GM18868 (cell line): Measurements from ENCODE around the gene KLHDC4.
"Not testable (repeated sequence)": the region's sequence is repeated elsewhere in the genome, so short reads cannot be mapped to it uniquely, and the experiment has no call there.

Source experiments
- ATAC-seq: cut with Tn5 transposase; IDR thresholded peaks from one replicate; pipeline ENCODE4 v1.9.1; 2021; ENCODE audit warnings: mild to moderate bottlenecking, moderate library complexity; ENCODE audit not compliant: unreplicated experiment

The KLHDC4 gene

DNA sequence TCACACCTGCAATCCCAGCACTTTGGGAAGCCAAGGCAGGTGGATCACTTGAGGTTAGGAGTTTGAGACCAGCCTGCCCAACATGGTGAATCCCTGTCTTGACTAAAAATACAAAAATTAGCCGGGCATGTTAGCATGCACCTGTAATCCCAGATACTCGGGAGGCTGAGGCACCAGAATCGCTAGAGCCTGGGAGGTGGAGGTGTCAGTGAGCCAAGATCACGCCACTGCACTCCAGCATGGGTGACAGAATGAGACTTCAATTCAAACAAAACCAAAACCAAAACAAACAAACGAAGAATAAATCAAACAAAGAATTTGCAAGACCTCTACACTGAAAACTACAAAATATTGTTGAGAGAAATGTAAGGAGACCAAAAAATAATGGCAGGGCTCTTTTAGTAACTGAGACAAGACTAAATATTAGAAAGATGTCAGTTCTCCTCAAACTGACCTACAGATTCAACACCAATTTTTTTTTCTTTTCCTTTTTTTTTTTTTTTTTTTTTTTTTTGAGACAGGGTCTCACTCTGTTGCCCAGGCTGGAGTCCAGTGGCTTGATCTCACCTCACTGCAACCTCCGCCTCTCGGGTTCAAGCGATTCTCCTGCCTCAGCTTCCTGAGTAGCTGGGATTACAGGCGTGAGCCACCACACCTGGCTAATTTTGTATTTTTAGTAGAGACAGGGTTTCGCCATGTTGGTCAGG lies 23.1 kb upstream of the KLHDC4 start:
- not testable (repeated sequence) for ATAC-seq

DNA sequence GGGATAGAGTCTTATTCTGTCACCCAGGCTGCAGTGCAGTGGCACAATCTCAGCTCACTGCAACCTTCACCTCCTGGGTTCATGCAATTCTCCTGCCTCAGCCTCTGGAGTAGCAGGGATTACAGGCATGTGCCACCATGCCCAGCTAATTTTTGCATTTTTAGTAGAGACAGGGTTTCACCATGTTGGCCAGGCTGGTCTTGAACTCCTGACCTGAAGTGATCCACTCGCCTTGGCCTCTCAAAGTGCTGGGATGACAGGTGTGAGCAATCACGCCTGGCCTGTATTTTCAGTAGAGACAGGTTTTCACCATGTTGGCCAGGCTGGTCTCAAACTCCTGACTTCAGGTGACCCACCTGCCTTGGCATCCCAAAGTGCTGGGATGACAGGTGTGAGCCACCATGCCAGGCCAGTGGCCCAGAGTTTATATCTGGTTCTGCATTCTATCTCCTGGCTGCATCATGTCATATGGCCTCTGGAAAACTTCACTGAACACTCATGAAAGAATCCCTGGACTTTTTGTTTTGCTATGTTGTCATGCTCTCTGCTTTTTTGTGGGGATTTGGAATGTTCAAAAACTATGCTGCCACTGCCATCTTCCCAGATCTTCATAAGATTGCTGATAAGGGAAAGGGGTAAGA lies 21.8 kb upstream of the KLHDC4 start:
- ATAC-seq: not testable (repeated sequence)

DNA sequence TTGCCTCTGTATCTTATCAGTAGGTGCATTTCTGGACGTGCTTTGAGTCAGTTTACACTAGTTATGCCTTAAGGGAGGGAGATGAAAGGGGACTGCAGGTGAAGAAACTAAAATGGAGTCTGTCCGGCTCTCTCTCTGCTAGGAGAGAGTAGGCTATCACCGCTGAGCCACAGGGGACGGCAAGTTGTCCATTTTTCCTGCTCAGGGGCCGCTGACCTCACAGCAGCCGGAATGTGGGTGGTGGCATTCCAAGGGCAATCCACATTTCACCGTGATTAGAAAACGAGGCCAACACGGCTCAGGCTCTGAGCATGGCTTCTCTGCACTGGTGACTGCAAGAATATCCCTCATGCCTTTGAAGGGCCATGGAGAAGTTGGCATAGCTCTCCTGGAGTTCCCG lies 19.0 kb upstream of the KLHDC4 start:
- ATAC-seq: no peak

DNA sequence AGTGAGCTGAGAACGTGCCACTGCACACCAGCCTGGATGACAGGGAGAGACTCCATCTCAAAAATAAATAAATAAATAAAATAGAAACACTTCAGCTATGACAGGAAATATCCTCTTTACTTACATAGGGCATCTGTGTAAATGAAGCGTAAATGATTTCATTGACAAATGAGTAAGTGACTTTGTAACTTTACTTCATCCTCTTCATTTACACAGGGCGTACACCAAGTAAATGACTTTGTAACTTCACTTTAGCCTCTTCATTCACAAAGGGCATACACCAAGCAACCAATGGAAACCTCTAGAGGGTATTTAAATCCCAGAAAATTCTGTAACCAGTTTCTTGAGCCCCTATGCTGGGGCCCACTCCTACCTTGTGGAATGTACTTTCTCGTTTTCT lies 16.2 kb upstream of the KLHDC4 start:
- no peak for ATAC-seq

DNA sequence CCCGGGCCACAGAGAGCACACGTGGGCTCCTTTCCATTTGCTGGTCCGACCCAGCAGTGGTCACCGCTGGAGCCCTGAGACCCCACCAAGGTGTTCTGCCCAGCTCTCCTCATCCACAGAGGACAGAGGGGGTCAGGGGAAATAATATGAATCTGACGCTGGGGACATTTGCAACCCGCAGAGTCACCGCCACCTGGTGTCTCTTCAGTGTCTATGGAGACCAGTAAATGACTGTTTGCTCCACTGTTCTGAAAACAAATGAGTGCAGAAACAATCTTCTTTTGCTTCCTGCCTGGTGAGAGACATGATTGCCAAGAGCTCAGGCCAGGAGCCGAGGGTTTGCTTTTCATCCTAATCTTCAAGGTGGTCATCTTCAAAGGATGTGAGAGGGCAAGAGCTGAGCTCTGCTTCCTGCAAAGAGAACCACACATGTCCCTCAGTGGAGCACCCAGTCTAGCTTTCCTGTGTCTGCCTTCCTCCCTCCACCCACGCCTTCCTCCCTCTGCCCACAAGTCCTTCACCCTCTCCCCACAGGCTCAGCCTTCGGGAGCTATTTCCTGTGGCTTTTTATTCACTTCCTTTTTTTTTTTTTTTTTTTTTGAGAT lies 14.7 kb upstream of the KLHDC4 start:
- ATAC-seq: no peak

DNA sequence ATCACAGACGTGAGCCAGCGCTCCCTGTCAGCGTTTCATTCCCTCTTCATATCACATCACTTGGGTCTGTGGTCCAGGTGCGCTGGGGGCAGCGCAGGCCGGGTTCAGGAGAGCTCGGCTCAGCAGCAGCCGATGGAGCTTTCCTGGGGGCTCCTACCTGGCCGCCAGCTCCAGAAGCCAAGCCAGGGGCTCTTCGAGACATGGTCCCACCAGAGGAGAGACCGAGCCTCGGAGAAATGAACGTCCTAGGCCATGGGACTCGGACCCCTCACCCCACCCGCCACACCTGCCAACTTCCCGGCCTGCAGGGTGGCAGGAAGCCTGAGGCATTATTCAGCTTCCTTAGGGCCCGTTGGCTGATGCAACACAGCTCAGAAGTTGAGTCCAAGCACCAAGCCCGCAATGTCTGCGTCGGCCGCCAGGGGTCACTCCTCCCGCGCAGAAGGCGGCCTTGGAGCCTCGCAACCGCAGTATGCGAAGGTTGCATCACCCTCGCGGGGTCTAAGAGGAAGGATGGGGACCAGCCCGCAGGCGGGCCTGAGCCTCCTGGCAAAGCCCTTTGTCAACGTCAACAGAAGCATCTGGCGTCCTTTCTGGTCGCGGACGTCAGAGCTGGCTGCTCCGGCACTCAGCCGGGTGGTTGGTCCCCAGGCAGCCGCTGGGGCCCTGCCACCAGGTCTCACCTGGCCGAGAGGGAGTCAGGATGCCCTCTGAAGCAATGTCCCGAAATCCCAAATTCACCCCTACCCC lies 13.2 kb upstream of the KLHDC4 start:
- peak; percentile 52 for ATAC-seq

DNA sequence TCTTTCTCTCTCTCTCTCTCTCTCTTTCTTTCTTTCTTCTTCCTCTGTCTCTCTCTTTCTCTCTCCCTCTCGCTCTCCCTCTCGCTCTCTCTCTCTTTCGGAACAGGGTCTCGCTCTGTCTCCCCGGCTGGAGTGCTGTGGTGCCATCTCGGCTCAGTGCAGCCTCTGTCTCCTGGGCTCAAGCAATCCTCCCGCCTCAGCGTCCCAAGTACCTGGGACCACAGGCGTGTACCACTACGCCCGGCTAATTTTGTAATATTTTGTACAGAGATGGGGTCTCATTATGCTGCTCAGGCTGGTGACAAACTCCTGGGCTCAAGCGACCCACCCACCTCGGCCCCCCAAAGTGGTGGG lies 12.7 kb upstream of the KLHDC4 start:
- ATAC-seq: no peak

DNA sequence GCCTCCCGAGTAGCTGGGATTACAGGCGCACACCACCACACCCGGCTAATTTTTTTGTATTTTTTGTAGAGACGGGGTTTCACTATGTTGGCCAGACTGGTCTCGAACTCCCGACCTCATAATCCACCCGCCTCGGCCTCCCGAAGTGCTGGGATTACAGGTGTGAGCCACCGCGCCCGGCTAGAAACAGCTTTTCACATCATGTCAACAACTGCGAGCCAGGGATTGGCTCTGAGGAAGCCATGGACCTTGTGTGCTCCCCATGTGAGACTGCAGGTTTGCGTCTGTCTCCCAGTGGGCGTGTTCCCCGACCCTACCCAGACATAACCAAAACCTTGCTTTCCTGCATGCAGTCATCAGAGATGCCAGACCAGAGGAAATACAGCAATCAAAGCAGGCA lies 8.1 kb upstream of the KLHDC4 start:
- not testable (repeated sequence) for ATAC-seq

DNA sequence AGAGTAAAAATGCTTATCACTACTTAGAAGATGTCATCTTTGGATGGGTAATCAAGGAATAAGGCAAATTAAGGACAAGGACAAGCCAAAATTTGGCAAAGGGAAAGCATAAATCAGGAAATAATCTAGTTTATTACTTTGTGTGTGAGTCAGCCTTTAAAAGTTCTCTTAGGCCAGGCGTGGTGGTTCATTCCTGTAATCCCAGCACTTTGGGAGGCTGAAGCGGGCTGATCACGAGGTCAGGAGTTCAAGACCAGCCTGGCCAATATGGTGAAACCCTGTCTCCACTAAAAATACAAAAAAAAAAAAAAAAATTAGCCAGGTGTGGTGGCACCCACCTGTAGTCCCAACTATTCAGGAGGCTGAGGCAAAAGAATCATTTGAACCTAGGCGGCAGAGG lies 1.7 kb upstream of the KLHDC4 start:
- ATAC-seq: not testable (repeated sequence)

DNA sequence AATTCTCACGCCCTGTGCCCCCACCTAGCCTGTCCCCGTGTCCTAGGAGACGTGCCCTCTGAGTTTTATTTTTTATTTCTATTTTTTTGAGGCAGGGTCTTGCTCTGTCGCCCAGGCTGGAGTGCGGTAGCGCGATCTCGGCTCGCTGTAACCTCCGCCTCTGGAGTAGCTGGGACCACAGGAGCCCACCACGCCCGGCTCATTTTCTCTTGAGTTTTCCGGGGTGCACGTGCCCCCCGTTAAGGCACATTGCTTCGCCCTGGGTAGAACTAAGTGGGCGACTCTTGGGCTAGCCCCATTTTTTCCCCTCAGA lies 655 bp upstream of the KLHDC4 start:
- no peak for ATAC-seq

DNA sequence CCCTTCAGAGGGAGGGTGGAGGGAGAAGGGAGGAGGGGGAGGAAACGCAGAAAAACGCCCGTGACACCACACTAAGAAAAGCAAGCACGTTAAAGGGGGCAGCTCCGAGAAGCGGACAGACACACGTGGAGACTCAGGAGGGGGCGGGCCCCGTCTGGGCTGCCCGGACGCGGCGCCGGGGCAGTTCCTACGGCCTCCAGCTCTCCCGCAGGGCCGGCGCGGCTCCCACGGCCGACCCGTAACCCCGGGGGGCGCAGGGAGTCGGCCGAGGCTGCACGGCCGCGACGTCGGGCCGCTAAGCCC lies 362 bp downstream of the KLHDC4 start:
- peak; percentile 33 for ATAC-seq

DNA sequence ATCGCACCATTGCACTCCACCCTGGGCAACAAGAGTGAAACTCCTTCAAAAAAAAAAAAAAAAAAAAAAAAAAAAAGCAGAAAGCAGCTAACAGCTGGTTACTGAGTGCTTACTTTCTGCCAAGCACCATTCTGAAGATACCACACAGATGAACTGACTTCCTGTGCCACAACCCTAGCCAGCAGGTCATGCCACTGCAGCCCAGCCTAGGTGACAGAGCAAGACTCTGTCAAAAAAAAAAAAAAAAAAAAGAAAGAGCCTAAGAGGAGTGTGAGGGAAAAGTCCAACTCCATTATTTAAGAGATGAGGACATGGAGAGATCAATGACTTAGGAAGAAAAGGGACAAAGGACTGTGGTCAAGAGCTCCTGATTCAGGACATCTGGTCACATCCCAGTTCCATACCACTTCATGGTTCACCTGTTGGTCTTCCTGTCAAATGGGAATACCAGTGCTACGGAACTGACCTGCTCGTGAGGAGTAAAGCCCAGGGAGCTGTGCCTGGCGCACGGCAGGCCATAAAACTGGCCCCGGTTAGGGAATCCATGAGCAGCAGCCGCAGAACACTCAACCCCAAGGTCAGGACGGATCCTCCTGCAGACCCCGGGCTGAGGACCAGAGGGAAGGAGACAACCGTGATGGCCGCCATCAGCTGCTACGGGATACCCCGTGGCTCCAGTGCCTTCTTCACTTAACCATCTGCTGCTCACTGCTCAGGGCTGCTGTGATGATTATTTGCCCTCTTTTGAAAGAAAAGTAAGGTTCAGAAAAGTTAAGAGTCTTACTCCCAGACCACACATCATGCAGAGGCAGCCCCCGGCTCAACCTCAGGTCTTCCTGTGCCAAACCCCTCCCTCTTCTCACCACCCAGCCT lies 950 bp downstream of the KLHDC4 start:
- ATAC-seq: peak; percentile 19

DNA sequence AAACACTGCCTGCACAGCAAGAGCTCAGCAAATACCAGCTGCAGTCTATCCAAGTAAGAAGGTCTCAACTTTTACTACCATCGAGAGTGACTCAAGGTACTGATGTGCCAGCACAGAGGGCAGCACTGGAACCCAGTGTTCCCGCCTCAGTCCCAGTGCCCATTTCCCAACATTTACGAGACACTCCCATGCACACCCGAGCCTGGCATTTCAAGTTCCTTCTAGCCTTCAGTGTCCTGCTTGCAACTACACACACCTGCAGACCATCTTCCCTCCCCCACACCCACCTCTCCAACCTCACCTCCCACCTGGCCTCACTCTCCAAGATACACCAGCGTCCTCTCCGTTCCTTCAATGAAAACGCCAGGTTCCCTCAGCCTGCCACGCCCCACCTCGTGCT lies 3.2 kb downstream of the KLHDC4 start:
- no peak for ATAC-seq

DNA sequence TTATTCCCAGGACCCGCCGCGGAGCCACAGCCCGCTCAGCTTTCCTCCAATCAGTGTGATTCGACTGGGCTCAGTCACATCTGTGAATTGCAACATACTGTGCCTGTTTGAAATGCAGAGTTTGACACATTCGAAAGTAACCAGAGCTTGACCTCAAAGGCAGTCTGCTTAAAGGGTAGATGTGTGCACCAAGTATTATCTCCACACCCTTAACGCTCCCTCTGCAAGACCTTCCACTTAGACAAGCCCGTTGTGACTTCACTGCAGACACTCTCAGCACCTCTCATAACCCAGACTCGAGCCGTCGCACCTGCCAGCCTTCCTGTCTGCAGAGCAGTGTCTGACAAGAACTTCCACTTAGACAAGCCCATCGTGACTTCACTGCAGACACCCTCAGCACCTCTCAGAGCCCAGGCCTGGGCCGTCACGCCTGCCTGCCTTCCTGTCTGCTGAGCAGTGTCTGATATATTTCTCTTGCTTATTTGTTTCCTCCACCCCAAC lies 3.7 kb downstream of the KLHDC4 start:
- no peak for ATAC-seq

DNA sequence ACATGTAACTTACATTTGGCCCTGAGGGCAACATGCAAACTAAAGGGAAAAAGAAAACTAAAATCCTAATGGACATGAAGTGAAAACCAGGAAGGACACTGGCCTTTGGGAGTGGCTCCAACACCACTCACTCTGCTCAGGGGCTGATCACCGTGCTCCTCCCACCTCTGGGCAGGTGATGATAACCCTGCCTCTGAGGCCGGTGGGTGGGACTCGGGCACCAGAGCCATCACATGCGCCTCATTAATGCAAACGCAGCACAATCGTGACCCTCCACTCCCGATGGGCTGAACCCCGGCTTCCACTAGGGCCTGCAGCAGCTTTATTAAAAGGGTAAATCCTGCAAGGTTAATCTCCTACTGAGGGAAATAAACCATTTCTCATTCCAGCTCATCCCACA lies 4.7 kb downstream of the KLHDC4 start:
- no peak for ATAC-seq

DNA sequence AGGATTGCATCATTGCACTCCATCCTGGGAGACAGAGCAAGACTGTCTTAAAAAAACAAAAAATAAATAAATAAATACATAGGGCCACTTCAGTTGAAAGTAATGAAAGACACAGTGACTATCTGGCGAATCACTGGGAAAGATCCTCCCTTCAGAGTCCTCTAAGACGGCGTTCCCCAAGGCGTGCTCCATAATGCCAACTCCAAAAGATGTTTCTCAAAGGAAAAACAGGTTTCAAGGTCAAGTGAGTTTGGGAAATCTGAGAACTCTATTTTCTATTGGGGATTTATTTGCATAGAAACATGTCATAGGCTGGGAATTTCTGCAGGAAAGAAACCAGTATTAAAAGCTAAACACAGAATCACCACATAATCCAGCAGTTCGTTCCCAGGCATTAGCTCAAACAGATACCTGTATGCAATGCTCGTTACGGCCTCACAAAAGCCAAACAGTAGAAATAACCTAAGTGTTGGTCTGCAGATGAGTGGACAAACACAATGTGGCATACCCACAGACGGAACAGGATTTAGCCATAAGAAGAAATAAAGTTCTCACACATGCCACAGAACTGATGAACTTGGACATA lies 7.9 kb downstream of the KLHDC4 start:
- ATAC-seq: no peak

DNA sequence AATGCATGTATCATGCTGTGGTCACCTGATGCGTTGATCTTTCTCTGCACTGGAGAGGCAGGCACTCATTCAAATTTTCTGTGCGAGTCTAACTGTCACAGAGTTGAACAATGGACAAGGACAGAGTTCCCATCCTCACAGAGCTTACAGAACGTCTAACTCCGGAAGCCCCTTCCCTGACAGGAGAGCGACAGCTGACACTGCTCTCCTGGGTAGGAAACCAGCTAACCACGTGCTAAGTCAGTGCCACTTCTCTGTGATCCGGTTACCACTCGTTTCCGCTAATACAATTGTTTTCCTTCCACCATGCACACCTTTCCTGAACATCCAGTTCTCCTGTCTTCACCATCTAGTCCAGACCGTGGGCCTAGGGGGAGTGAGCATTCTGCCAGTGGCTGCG lies 11.3 kb downstream of the KLHDC4 start:
- no peak for ATAC-seq

DNA sequence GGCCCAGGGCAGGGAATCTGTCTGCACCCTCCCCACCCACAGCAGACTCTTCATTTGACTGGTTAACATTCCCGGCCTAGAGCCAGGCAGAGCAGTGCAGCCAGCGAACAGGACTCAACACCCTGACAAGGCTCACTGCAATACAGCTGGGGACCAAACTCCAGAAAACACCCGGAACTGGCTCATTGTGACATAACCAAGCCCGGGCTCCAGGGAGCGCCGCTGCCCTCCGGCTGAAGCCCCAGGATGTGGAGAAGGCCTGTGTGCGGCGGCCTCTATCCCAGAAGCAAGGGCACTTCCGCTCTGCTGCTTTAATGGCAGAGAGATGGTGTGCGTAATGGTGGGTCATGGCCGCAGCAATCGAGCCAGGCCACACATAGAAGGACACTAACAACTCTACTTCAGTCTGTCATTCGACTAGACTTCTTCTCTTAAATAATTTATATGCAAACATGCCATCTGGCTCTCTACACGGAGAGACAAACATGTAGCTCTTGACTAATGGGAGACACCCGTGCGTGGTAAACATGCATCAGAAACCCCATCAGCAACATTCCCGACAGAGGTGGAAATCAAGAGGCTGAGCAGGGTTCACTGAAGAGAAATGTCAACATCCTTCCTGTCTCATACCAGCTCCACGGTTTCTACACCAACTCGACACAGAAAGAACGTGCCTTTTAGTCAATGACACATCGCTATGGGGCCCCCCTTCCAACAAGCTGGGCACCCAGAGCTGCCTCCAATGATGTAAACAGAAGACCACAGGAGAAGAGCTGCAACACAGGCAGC lies 18.0 kb downstream of the KLHDC4 start:
- ATAC-seq: no peak

DNA sequence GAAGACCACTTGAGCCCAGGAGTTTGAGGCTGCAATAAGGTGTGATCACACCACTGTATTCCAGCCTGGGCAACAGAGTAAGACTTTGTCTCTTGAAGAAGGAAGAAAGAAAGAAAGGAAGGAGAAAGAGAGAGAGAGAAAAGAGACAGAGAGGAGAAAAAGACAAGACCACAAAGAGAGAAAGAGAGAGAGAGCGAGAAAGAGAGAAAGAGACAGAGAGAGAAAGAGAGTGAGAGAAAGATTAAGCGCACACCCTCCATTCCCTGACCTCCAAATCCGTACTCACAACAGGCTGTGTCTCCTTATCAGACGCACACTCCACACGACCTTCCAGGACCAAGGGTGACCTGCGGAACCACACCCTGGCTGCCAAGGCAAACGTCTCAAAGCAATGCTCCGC lies 19.6 kb downstream of the KLHDC4 start:
- no peak for ATAC-seq
